Epithelial cell of esophagus (primary cell): ENCODE measurements around the gene RPS6KA3.
A peak's percentile ranks its signal among the peaks of the same experiment; 100 is the strongest.

ENCODE experiments used
- DNase-seq: peaks from one replicate; pipeline ENCODE4 v3.0.0; 2010; ENCODE audit warnings: low read depth
- H3K4me3 ChIP-seq: 2 replicates; pipeline ENCODE4 v1.5.1; 2011; ENCODE audit warnings: mild to moderate bottlenecking, low read length, control low read depth
- TF ChIP-seq, protein P1 (sequence below): IDR thresholded peaks from 2 replicates; pipeline ENCODE4 v1.5.1; 2011; ENCODE audit warnings: low read depth, mild to moderate bottlenecking, low read length, control low read depth, inconsistent platforms; ENCODE audit not compliant: insufficient read depth; ENCODE audit errors: missing control alignments

Gene RPS6KA3

DNA sequence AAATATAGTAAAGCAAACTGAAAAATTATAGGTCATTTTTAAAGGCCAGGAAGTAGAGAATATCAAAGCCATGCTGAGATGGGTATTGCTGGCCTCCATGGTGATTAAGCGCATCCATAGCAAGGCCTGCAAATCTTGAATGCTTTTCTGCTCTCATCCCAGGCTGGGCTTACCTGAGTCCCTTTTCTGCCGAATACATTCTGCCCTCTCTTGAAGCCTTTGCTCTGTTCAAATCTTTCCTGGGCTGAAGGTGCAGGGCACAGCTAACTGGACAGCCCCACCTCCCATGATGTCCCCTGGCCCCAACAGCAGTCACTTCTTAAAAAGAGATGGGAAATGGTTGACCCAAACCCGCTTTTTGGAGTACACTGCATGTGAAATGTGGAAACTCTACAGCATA, 115.0 kb downstream of the RPS6KA3 start:
- H3K4me3 ChIP-seq: no peak overlapping the region
- TF ChIP-seq, protein P1, sequence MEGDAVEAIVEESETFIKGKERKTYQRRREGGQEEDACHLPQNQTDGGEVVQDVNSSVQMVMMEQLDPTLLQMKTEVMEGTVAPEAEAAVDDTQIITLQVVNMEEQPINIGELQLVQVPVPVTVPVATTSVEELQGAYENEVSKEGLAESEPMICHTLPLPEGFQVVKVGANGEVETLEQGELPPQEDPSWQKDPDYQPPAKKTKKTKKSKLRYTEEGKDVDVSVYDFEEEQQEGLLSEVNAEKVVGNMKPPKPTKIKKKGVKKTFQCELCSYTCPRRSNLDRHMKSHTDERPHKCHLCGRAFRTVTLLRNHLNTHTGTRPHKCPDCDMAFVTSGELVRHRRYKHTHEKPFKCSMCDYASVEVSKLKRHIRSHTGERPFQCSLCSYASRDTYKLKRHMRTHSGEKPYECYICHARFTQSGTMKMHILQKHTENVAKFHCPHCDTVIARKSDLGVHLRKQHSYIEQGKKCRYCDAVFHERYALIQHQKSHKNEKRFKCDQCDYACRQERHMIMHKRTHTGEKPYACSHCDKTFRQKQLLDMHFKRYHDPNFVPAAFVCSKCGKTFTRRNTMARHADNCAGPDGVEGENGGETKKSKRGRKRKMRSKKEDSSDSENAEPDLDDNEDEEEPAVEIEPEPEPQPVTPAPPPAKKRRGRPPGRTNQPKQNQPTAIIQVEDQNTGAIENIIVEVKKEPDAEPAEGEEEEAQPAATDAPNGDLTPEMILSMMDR: no peak
- DNase-seq: no peak

DNA sequence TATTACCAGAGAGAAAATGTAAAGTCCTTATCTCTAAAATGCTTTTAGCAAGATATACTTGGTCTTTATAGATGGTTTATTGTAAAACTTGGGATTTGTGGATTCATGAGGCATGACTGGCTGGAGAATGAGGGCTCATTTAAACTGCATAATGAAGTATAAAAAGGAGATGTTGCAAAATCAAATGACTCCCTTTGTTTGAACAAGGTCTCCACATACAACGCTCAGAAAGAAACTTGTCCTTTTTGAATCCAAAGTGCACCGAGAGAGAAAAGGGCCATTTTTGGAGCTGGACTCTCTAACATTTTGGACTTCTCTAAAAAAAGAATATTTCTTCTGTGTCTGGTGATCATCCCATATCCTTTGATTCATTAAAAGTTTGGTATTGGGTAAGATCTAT, 117.4 kb downstream of the RPS6KA3 start:
- DNase-seq: no peak
- TF ChIP-seq, protein P1: no peak
- no peak overlapping the region for H3K4me3 ChIP-seq

DNA sequence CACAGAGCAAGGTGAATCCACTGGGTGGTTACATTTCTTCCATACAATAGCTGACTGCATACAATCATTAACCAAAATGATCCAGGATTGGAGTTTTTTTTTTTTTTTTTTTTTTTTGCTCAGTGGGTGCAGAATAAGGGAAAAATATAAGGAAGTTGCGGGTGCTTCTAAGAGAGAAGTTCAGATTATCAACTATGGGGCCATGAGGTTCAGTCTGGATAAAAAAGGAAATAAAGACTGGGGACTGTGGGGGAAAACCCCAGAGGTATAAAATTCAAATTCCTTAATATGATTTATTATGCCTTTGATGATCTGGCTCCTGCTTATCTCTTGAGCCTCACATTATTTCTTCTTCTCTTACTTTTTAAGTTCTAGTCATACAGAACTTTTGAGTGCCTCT, 119.1 kb downstream of the RPS6KA3 start:
- H3K4me3 ChIP-seq: no peak overlapping the region
- no peak for DNase-seq
- TF ChIP-seq, protein P1: no peak

DNA sequence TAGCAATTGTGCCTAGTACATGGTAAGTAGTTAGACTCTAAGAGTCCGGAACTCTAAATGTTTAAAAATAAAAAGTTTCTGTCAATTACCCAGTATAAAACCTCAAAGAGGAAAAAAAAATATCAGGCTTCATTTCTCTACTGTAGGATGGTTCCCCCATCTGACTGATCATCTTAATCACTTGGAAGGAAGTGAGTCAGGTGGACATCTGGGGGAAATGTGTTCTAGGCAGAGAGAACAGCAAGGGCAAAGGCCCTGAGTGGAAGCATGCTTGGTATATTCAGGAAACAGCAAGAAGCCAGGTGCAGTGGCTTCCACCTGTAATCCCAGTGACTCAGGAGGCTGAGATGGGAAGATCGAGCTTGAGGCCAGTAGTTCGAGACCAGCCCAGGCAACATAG, 122.2 kb downstream of the RPS6KA3 start:
- peak; percentile 57 for DNase-seq
- TF ChIP-seq, protein P1: no peak
- H3K4me3 ChIP-seq: no peak overlapping the region

DNA sequence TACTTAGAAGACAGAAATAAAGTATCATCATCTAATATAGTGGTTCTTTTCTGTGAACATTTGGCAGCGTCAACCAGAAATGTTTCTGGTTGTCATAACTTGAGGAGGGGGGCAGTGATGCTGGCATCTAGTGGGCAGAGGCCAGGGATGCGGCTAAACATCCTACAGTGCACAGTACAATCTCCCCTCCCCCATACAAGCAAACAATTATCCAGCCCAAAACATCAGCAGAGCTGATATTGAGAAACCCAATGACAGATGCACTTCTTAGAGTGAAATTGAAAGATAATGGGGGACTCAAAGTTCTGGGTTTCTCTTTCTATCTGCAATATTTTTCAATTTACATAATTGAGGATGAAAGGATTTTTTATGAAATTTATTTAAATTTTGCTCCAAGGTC, 123.1 kb downstream of the RPS6KA3 start:
- DNase-seq: no peak
- H3K4me3 ChIP-seq: no peak overlapping the region
- TF ChIP-seq, protein P1: no peak

DNA sequence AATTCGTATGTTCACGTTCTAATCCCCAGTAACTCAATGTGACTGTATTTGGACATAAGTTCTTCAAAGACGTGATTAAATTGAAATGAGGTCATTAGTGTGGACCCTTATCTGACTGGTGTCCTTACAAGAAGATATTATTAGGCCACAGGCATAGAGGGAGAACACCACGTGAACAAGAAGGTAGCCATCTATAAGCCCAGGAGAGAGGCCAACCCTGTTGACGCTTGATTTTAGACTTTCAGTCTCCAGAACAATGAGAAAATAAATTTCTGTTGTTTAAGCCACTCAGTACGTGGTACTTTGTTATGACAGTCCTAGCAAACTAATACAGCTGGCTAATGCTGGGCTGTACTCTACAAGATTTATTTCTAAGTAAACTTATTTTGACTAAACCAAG, 123.6 kb downstream of the RPS6KA3 start:
- TF ChIP-seq, protein P1: no peak
- DNase-seq: no peak
- H3K4me3 ChIP-seq: no peak overlapping the region
